Osteoblast (primary cell): Measurements from ENCODE around the gene NPAT. TPM values are rescaled to one million over a fixed set of nuclear protein-coding genes. Genes with fewer than 3 reads are reported as not detected.

Experiments
- DNase-seq: peaks from one replicate; pipeline ENCODE4 v3.0.0; 2011; ENCODE audit warnings: low spot score, mixed read lengths; ENCODE audit not compliant: insufficient read length; ENCODE audit errors: missing footprints
- H2AFZ ChIP-seq: 2 replicates; pipeline ENCODE4 v1.6.0; 2011; ENCODE audit warnings: mild to moderate bottlenecking, low read length
- H3K27ac ChIP-seq: 2 replicates; pipeline ENCODE4 v1.5.1; 2011; ENCODE audit warnings: mild to moderate bottlenecking, low read depth, low read length, moderate library complexity
- H3K27me3 ChIP-seq: 2 replicates; pipeline ENCODE4 v1.6.0; 2012; ENCODE audit warnings: mild to moderate bottlenecking, control low read depth, inconsistent platforms, low read length, moderate library complexity; ENCODE audit not compliant: insufficient read depth
- H3K36me3 ChIP-seq: 2 replicates; pipeline ENCODE4 v1.5.1; 2011; ENCODE audit warnings: mild to moderate bottlenecking, low read length, control low read depth, moderate library complexity; ENCODE audit not compliant: insufficient read depth
- H3K4me1 ChIP-seq: 2 replicates; pipeline ENCODE4 v1.5.1; 2011; ENCODE audit warnings: mild to moderate bottlenecking, low read length, control low read depth, moderate library complexity; ENCODE audit not compliant: insufficient read depth
- H3K4me2 ChIP-seq: 2 replicates; pipeline ENCODE4 v1.6.0; 2011; ENCODE audit warnings: mild to moderate bottlenecking, low read length; ENCODE audit not compliant: insufficient read depth
- H3K4me3 ChIP-seq: fragments of 200-600 bp; sonication (generic); 3 replicates; pipeline ENCODE4 v1.5.1; 2012; ENCODE audit warnings: mild to moderate bottlenecking, low read length, inconsistent platforms; ENCODE audit not compliant: insufficient read depth
- H3K79me2 ChIP-seq: 2 replicates; pipeline ENCODE4 v1.6.0; 2012; ENCODE audit warnings: mild to moderate bottlenecking, low read length, control low read depth, inconsistent platforms; ENCODE audit not compliant: insufficient read depth
- H3K9me3 ChIP-seq: 2 replicates; pipeline ENCODE4 v1.5.1; 2011; ENCODE audit warnings: low read depth, low read length, control low read depth
- H4K20me1 ChIP-seq: 2 replicates; pipeline ENCODE4 v1.6.0; 2012; ENCODE audit warnings: mild to moderate bottlenecking, low read length, control low read depth; ENCODE audit not compliant: insufficient read depth
- CTCF ChIP-seq: IDR thresholded peaks from 2 replicates; pipeline ENCODE4 v1.5.1; 2011; ENCODE audit warnings: mild to moderate bottlenecking, low read depth, low read length, moderate library complexity; ENCODE audit errors: extremely low read depth
- total RNA-seq: library from RNA; depleted of rRNA; stranded (reverse); fragments of >200 nt; gene quantifications from 2 replicates; pipeline ENCODE4 v1.2.3, GENCODE V29; 2012

NPAT gene
- total RNA-seq, 1 donor: 16.6 TPM

- no peak overlapping the region for H3K4me3 ChIP-seq
- no peaks in the 10 kb centered on the region for H3K27me3 ChIP-seq
- H3K27ac ChIP-seq: no peak overlapping the region
- no peak for TF ChIP-seq CTCF
- H3K4me1 ChIP-seq: peaks cover 12% of the 10 kb centered on the region
- H3K4me2 ChIP-seq: no peak overlapping the region
- H3K79me2 ChIP-seq: peaks cover 27% of the 10 kb centered on the region
- no peaks in the 10 kb centered on the region for H4K20me1 ChIP-seq
- no peaks in the 10 kb centered on the region for H3K9me3 ChIP-seq
- no peak overlapping the region for H2AFZ ChIP-seq
- peak; percentile 25 for DNase-seq
- H3K36me3 ChIP-seq: peaks cover 6% of the 10 kb centered on the region
Measured at GRCh38 chr11:108198833-108199232, 23.6 kb downstream of the NPAT start.

DNA sequence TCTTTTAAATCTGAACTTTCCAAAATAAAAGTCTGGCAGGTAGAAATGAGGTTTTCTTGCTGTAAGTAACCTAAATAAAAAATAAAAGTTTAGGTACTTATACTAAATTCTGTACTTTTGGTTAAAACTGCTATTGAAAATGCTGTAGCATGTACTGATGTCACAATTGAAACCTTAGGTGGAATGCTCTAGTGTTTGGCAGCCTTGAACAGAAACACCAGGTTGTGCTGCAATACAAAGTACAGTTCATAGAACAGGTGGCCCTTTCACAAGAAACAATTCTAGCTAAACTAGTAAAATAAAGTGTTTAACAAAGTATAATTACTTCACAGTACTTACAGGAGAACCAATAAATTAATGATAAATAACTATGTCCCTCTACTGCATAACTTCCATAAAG lies 25.1 kb downstream of the NPAT start:
- Histone ChIP-seq H3K4me1 (peaks cover 12% of the 10 kb centered on the region), H3K36me3 (peaks cover 12% of the 10 kb centered on the region), H4K20me1 (no peaks in the 10 kb centered on the region), H2AFZ (no peak overlapping the region), H3K27ac (no peak overlapping the region), H3K27me3 (no peaks in the 10 kb centered on the region), H3K4me2 (no peak overlapping the region), H3K4me3 (no peak overlapping the region), H3K79me2 (peaks cover 21% of the 10 kb centered on the region), H3K9me3 (no peaks in the 10 kb centered on the region)
- no peak for DNase-seq
- no peak for TF ChIP-seq CTCF

DNA sequence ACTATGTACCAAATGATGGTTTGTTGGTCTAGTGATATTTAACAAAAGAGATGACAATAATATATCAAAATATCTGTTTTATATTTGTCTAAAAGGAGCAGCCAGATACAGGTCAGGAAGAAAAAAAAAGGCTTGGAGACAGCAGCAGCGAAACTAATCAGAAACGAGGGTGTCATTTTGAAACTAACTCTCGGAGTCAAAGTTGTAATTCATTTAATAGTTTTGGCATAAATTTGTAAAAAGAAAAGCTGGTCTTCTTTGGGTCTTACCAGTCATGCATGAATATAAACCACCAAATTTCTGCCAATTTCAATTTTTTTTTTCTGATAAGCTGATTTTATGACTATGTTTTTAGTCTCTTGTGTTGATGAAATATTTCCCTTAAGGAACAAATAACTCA lies 25.5 kb downstream of the NPAT start:
- Histone ChIP-seq H4K20me1 (no peaks in the 10 kb centered on the region), H3K79me2 (peaks cover 21% of the 10 kb centered on the region), H3K4me1 (peaks cover 12% of the 10 kb centered on the region), H3K4me2 (no peak overlapping the region), H2AFZ (no peak overlapping the region), H3K27me3 (no peaks in the 10 kb centered on the region), H3K27ac (no peak overlapping the region), H3K36me3 (peaks cover 12% of the 10 kb centered on the region), H3K4me3 (no peak overlapping the region), H3K9me3 (no peaks in the 10 kb centered on the region)
- no peak for TF ChIP-seq CTCF
- no peak for DNase-seq

DNA sequence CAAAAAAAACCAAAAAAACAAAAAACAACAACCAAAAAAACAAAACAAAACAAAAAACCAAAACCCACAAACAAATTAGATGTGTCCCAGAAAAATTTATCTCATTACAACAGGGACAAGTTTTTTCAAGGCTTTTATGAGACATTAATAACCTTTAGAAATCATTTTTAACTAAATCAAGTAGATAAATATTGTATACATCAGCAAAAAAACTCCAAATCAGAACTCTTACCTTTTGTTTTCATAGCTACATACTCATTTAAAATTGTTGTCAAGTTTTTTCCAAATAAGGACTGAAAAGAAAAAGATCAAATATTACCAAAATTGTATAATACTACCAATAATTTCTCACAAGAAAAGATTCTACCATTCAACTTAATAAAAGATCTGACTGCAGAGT lies 28.7 kb downstream of the NPAT start:
- Histone ChIP-seq H3K27me3 (no peaks in the 10 kb centered on the region), H3K79me2 (peaks cover 11% of the 10 kb centered on the region), H3K4me3 (no peak overlapping the region), H3K36me3 (peaks cover 18% of the 10 kb centered on the region), H3K4me2 (no peak overlapping the region), H2AFZ (no peak overlapping the region), H3K4me1 (no peaks in the 10 kb centered on the region), H3K9me3 (no peaks in the 10 kb centered on the region), H3K27ac (no peak overlapping the region), H4K20me1 (no peaks in the 10 kb centered on the region)
- no peak for TF ChIP-seq CTCF
- DNase-seq: no peak
